Thyroid gland (tissue), 4 donors: ENCODE measurements around the gene LOXL1.

Source experiments
- CTCF ChIP-seq, 6 experiments: fragments of 200-600 bp in 3 of 6; fragments of 450-650 bp in 3 of 6; sonication (generic) in 3 of 6; IDR thresholded peaks; one replicate each; pipeline ENCODE4 v1.5.1; 2016 to 2019; ENCODE audit warnings: antibody characterized with exemption in 6 of 6, mild to moderate bottlenecking in 2 of 6, inconsistent platforms in 1 of 6, moderate library complexity in 1 of 6
- POLR2A ChIP-seq, 2 donors: fragments of 450-650 bp; IDR thresholded peaks; one replicate each; pipeline ENCODE4 v1.6.1; 2017; ENCODE audit warnings: antibody characterized with exemption in 2 of 2, mild to moderate bottlenecking in 2 of 2, moderate library complexity in 1 of 2

GRCh38 chr15:73946795-73947370, 20.6 kb downstream of the LOXL1 start:
- TF ChIP-seq POLR2A (IDR thresholded peaks at IDR 0.05): no peak
- no peak for TF ChIP-seq CTCF (IDR thresholded peaks at IDR 0.05)
